NB4 (cell line): ENCODE results near the gene EHMT1.

Experiments used
- CTCF ChIP-seq: IDR thresholded peaks from one replicate; pipeline ENCODE4 v1.5.1; 2012; ENCODE audit warnings: low read depth, low read length
- MAX ChIP-seq: IDR thresholded peaks from 2 replicates; pipeline ENCODE4 v1.6.1; 2011; ENCODE audit warnings: low read depth, low read length
- POLR2A ChIP-seq: IDR thresholded peaks from 2 replicates; pipeline ENCODE4 v1.6.1; 2011; ENCODE audit warnings: mild to moderate bottlenecking; ENCODE audit not compliant: insufficient read length; ENCODE audit errors: extremely low read depth

- no peak for TF ChIP-seq POLR2A
- TF ChIP-seq CTCF = no peak
- no peak for TF ChIP-seq MAX
Measured at GRCh38 chr9:137643921-137644320, 25.1 kb downstream of the EHMT1 start.
